K562 (cell line): Measurements from ENCODE around the gene MYH11. TPM values are rescaled to one million over a fixed set of nuclear protein-coding genes. Genes with fewer than 3 reads are reported as not detected.

Experiments used
- ATAC-seq: fragments of 200-7000 bp; cut with Tn5 transposase; 3 replicates; pipeline ENCODE4 v1.9.1; 2020; ENCODE audit warnings: moderate library complexity
- BruUV-seq: library from RNA; stranded (reverse); fragments of 400-500 nt; replicated peaks from 2 replicates; lab custom pipeline; 2021; lab: Mats Ljungman, UMichigan
- CTCF ChIA-PET: fragments of 300-600 bp; formaldehyde crosslinking; extraction: SDS; loops from one replicate; lab custom pipeline; 2021; ENCODE audit warnings: low intra/inter-chr PET ratio; lab: Yijun Ruan, JAX
- POLR2A ChIA-PET: fragments of 300-600, 350-650 bp; sonication (Branson Sonifier 250); formaldehyde crosslinking; extraction: SDS; loops from one replicate; lab custom pipeline; 2021; ENCODE audit warnings: antibody characterized with exemption, inconsistent platforms; lab: Yijun Ruan, JAX
- DNase-seq, 4 experiments: peaks; one replicate each; pipeline versions ENCODE4 v3.0.0 to v3.0.0-alpha.2; 2011 to 2018; ENCODE audit warnings: low spot score in 3 of 4, mixed read lengths in 3 of 4; ENCODE audit errors: extremely low read depth in 1 of 4
- FAIRE-seq: peaks from 2 replicates; lab custom pipeline; 2011; peaks lifted over from hg19 to GRCh38; lab: Jason Lieb, UNC
- H2AFZ ChIP-seq: 2 replicates; pipeline ENCODE4 v1.6.0; 2011; ENCODE audit warnings: low read depth, low read length, control low read depth, inconsistent platforms
- H3K27ac ChIP-seq: fragments of 200-600 bp; 3 replicates; pipeline ENCODE4 v1.8.0; 2011; ENCODE audit warnings: low read depth, mild to moderate bottlenecking, control low read depth, inconsistent platforms, low read length, moderate library complexity, mixed read lengths; ENCODE audit errors: extremely low read depth
- H3K27me3 ChIP-seq, 2 experiments: fragments of 300-600 bp in 1 of 2; 2 replicates in 1 of 2; 3 replicates in 1 of 2; pipeline versions ENCODE4 v1.6.0 to v1.8.0; 2011; ENCODE audit warnings: inconsistent platforms in 2 of 2, low read length in 2 of 2, mild to moderate bottlenecking in 1 of 2, mixed read lengths in 1 of 2, moderate library complexity in 1 of 2; ENCODE audit not compliant: control insufficient read depth in 2 of 2, insufficient read depth in 2 of 2
- H3K36me3 ChIP-seq: fragments of 300-600 bp; 3 replicates; pipeline ENCODE4 v1.8.0; 2011; ENCODE audit warnings: mild to moderate bottlenecking, low read length, inconsistent platforms; ENCODE audit not compliant: control insufficient read depth, insufficient read depth
- H3K4me1 ChIP-seq, 2 experiments: fragments of 200-600 bp in 1 of 2; replicated peaks in 1 of 2; 2 replicates in 1 of 2; 3 replicates in 1 of 2; pipeline versions ENCODE4 v1.5.1 to v1.8.0; 2011; ENCODE audit warnings: inconsistent platforms in 2 of 2, low read length in 2 of 2, mild to moderate bottlenecking in 1 of 2, mixed read lengths in 1 of 2, moderate library complexity in 1 of 2; ENCODE audit not compliant: control insufficient read depth in 2 of 2, insufficient read depth in 2 of 2
- H3K4me2 ChIP-seq: 2 replicates; pipeline ENCODE4 v1.6.1; 2011; ENCODE audit warnings: low read length, control low read depth, inconsistent platforms, mixed read lengths; ENCODE audit not compliant: insufficient read depth
- H3K4me3 ChIP-seq: fragments of 200-600 bp; sonication (generic), shearing (Covaris generic); 2 replicates; pipeline ENCODE4 v1.5.1; 2016; ENCODE audit warnings: control low read depth, inconsistent platforms
- H3K79me2 ChIP-seq: fragments of 200-600 bp; 3 replicates; pipeline ENCODE4 v1.8.0; 2011; ENCODE audit warnings: low read length, inconsistent platforms; ENCODE audit not compliant: control insufficient read depth, insufficient read depth
- H3K9ac ChIP-seq, 2 experiments: 2 replicates each; pipeline versions ENCODE4 v1.6.0 to v1.6.1; 2011; ENCODE audit warnings: low read depth in 2 of 2, low read length in 2 of 2, control low read depth in 1 of 2, inconsistent platforms in 1 of 2, mild to moderate bottlenecking in 1 of 2, mixed read lengths in 1 of 2; ENCODE audit not compliant: insufficient read depth in 1 of 2
- H3K9me1 ChIP-seq: one replicate; pipeline ENCODE4 v1.6.0; 2011; ENCODE audit warnings: inconsistent platforms, mild to moderate bottlenecking, low read length, moderate library complexity; ENCODE audit not compliant: control insufficient read depth, insufficient read depth
- H3K9me3 ChIP-seq: replicated peaks from 2 replicates; pipeline ENCODE4 v1.5.1; 2011; ENCODE audit warnings: low read depth, low read length, inconsistent platforms; ENCODE audit not compliant: control insufficient read depth, insufficient read depth
- H4K20me1 ChIP-seq: replicated peaks from 2 replicates; pipeline ENCODE4 v1.6.1; 2011; ENCODE audit warnings: low read length, inconsistent platforms, mixed read lengths; ENCODE audit not compliant: control insufficient read depth, insufficient read depth
- PYGO2 ChIP-seq: fragments of 450-650 bp; IDR thresholded peaks from 2 replicates; pipeline ENCODE4 v1.6.1; 2016; ENCODE audit warnings: mild to moderate bottlenecking, missing genetic modification characterization, moderate library complexity, missing compliant biosample characterization
- RBM25 ChIP-seq: fragments of 200-400 bp; formaldehyde crosslinking; IDR thresholded peaks from 2 replicates; pipeline ENCODE4 v1.6.1; 2018; ENCODE audit warnings: low read length, low read depth, moderate library complexity; ENCODE audit not compliant: severe bottlenecking
- ZNF121 ChIP-seq: sonication (generic); formaldehyde crosslinking; conservative IDR thresholded peaks from 2 replicates; pipeline ENCODE4 v1.8.0; 2022; ENCODE audit warnings: missing genetic modification reagents
- ZNF639 ChIP-seq, 2 experiments: fragments of 200-800 bp in 1 of 2; sonication (Bioruptor generic) in 1 of 2; sonication (generic) in 1 of 2; formaldehyde crosslinking in 1 of 2; IDR thresholded peaks in 1 of 2; conservative IDR thresholded peaks in 1 of 2; 2 replicates each; pipeline versions ENCODE4 v1.5.0 to v1.6.1; 2016 to 2020; ENCODE audit warnings: missing compliant biosample characterization in 1 of 2, missing genetic modification characterization in 1 of 2, missing genetic modification reagents in 1 of 2
- WGBS: fragments of 100-300 bp; shearing (Covaris generic); methylation state at CpG from one replicate; pipeline ENCODE4 v1.1.6; 2016; ENCODE audit warnings: low coverage, mixed read lengths; ENCODE audit not compliant: insufficient coverage; ENCODE audit errors: missing lambda C conversion rate; 5-methylcytosine and 5-hydroxymethylcytosine counted together
- in situ Hi-C: fragments of 300-500 bp; cut with MboI; formaldehyde crosslinking; loops from 4 replicates; pipeline ENCODE4 v1.15.0; 2018; ENCODE audit warnings: inconsistent platforms, mixed read lengths
- intact Hi-C: fragments of 100-400 bp; cut with micrococcal nuclease; formaldehyde crosslinking; loops from 2 replicates; pipeline ENCODE4 v1.14.2; 2022
- polyA plus RNA-seq, 8 experiments: library from polyadenylated mRNA; depleted of rRNA in 4 of 8; stranded (reverse) in 5 of 8; unstranded in 3 of 8; fragments of >200 nt; fragmentation: Nextera tagmentation in 2 of 8; fragmentation: Illumina TruSeq in 1 of 8; extraction: Ambion mirVana in 2 of 8; extraction: Trizol in 1 of 8; gene quantifications; 2 replicates each; pipeline versions ENCODE4 v1.2.1 to v1.2.3, GENCODE V29; 2011 to 2014; ENCODE audit warnings: inconsistent platforms in 1 of 8, missing spikeins in 1 of 8
- total RNA-seq, 7 experiments: library from RNA; depleted of rRNA in 6 of 7; stranded (reverse); fragments of >200 nt in 6 of 7; fragmentation: Illumina TruSeq in 2 of 7; extraction: Trizol in 2 of 7; gene quantifications; 2 replicates each; pipeline versions ENCODE4 v1.2.1 to v1.2.3, GENCODE V29; 2011 to 2021; ENCODE audit warnings: low replicate concordance in 1 of 7

Gene MYH11
- total and polyA plus RNA-seq, 9 of the 15 experiments (the other 6 are each of a cell fraction or from before 2014, with no cell fraction given), result 0.05 to 0.47 (median 0.08) TPM; not detected in 5

DNA sequence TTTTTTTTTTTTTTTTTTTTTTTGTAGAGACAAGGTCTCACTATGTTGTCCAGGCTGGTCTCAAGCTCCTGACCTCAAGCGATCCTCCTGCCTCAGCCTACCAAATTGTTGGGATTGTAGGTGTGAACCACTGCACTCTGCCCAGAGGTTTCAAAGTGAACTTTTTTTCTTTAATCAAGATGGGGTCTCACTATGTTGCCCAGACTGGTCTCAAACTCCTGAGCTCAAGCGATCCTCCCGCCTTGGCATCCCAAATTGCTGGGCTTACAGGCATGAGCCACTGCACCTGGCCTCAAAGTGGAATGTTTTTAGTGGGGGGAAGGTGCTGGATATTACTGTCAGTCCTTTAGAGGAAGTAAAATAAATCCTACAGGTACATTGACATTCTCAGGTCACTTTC, 43.5 kb upstream of the MYH11 start:
- H2AFZ ChIP-seq, result no peak overlapping the region
- DNase-seq (no peak), ATAC-seq (no peak), FAIRE-seq (no peak)
- H3K9me3 ChIP-seq, result no peaks in the 10 kb centered on the region
- ChIA-PET CTCF (no interaction called here), POLR2A (interaction anchor here (4.4 kb wide), 1 partner anchor 12 kb away, joined by 16 read pairs; the partner anchor contains the start of gene CEP20)
- BruUV-seq, result no TSS peak
- no peaks in the 10 kb centered on the region for H3K27me3 ChIP-seq
- H3K9me1 ChIP-seq, result no peaks in the 10 kb centered on the region
- no peak overlapping the region for H3K4me2 ChIP-seq
- H3K36me3 ChIP-seq, result no peaks in the 10 kb centered on the region
- no peak overlapping the region for H3K9ac ChIP-seq
- no peak overlapping the region for H3K4me3 ChIP-seq
- in situ Hi-C loops, result no loop called here
- no peak for TF ChIP-seq PYGO2 (tag)
- peak; percentile 77 for TF ChIP-seq ZNF121
- TF ChIP-seq ZNF639 (CRISPR knock-in tag; conservative IDR thresholded peaks at IDR 0.05 in 1 of 2, IDR thresholded peaks at IDR 0.05 in 1 of 2), result no peak
- TF ChIP-seq RBM25, result peak; percentile 17
- peaks cover 16 to 26% of the 10 kb centered on the region in 2 experiments for H3K4me1 ChIP-seq
- intact Hi-C loops, result no loop called here
- H4K20me1 ChIP-seq, result no peaks in the 10 kb centered on the region
- WGBS, result 90% methylated on average over 3 of the region's 3 CpGs
- H3K27ac ChIP-seq, result no peak overlapping the region
- no peaks in the 10 kb centered on the region for H3K79me2 ChIP-seq
